Left forelimb (tissue), 1 donor: ENCODE results near the gene FARS2.

ENCODE experiments used
- DNase-seq: peaks from one replicate; pipeline ENCODE4 v3.0.0-alpha.2; 2018; ENCODE audit warnings: low spot score

FARS2 gene

GRCh38 chr6:5260661-5261544, at the start of gene FARS2, which contains the start of gene LYRM4:
Gene FARS2, plus strand, starts transcription at chr6:5261513.
Gene LYRM4, minus strand, starts transcription at chr6:5260950. Its CDS starts 217 bp downstream, at chr6:5260733.
- peak; percentile 98 for DNase-seq

- no peak for DNase-seq
Measured at GRCh38 chr6:5213836-5214235, 47.5 kb upstream of the FARS2 start.

GRCh38 chr6:5214570-5215052, 46.7 kb upstream of the FARS2 start:
- no peak for DNase-seq

GRCh38 chr6:5215159-5215558, 46.2 kb upstream of the FARS2 start:
- DNase-seq: no peak

GRCh38 chr6:5215799-5216198, 45.5 kb upstream of the FARS2 start:
- no peak for DNase-seq

GRCh38 chr6:5217356-5217755, 44.0 kb upstream of the FARS2 start:
- DNase-seq: no peak

GRCh38 chr6:5219011-5219691, 42.2 kb upstream of the FARS2 start:
- DNase-seq: no peak

- no peak for DNase-seq
Measured at GRCh38 chr6:5220443-5220842, 40.9 kb upstream of the FARS2 start.

- DNase-seq: no peak
Measured at GRCh38 chr6:5223309-5223708, 38.0 kb upstream of the FARS2 start.

- DNase-seq: no peak
Measured at GRCh38 chr6:5229356-5229755, 32.0 kb upstream of the FARS2 start.

- no peak for DNase-seq
Measured at GRCh38 chr6:5230081-5230480, 31.2 kb upstream of the FARS2 start.

GRCh38 chr6:5231289-5231688, 30.0 kb upstream of the FARS2 start:
- DNase-seq: no peak

- no peak for DNase-seq
Measured at GRCh38 chr6:5234874-5235273, 26.4 kb upstream of the FARS2 start.

GRCh38 chr6:5235830-5236229, 25.5 kb upstream of the FARS2 start:
- no peak for DNase-seq

- DNase-seq: no peak
Measured at GRCh38 chr6:5237805-5238204, 23.5 kb upstream of the FARS2 start.

- DNase-seq: no peak
Measured at GRCh38 chr6:5238336-5238735, 23.0 kb upstream of the FARS2 start.

- no peak for DNase-seq
Measured at GRCh38 chr6:5241252-5241651, 20.1 kb upstream of the FARS2 start.

GRCh38 chr6:5243069-5243468, 18.2 kb upstream of the FARS2 start:
- no peak for DNase-seq

GRCh38 chr6:5246141-5247097, 14.9 kb upstream of the FARS2 start:
- DNase-seq: no peak

GRCh38 chr6:5247201-5247600, 14.1 kb upstream of the FARS2 start:
- DNase-seq: no peak

- no peak for DNase-seq
Measured at GRCh38 chr6:5248302-5249098, 12.8 kb upstream of the FARS2 start.
